Upper lobe of left lung (tissue), 6 donors: ENCODE results near the gene RUNX1. TPM values are rescaled to one million over a fixed set of nuclear protein-coding genes. Genes with fewer than 3 reads are reported as not detected.

ENCODE experiments used
- ATAC-seq, 2 donors: fragments of 200-7000 bp; cut with Tn5 transposase; one replicate each; pipeline ENCODE4 v1.9.1; 2022; ENCODE audit warnings: mild to moderate bottlenecking in 2 of 2, moderate library complexity in 2 of 2; ENCODE audit not compliant: low FRiP score in 2 of 2
- DNase-seq, 2 donors: peaks; one replicate each; pipeline ENCODE4 v3.0.0-alpha.2; 2019 to 2020
- H3K27ac ChIP-seq, 4 donors: fragments of 200-600 bp; sonication (generic); one replicate each; pipeline ENCODE4 v1.5.1; 2016 to 2019
- H3K27me3 ChIP-seq, 4 donors: fragments of 200-600 bp; sonication (generic); one replicate each; pipeline ENCODE4 v1.5.1; 2017 to 2019
- H3K36me3 ChIP-seq, 4 donors: fragments of 200-600 bp; sonication (generic); one replicate each; pipeline ENCODE4 v1.5.1; 2016 to 2019
- H3K4me1 ChIP-seq, 4 donors: fragments of 200-600 bp; sonication (generic); one replicate each; pipeline ENCODE4 v1.5.1; 2018 to 2019
- H3K4me3 ChIP-seq, 4 donors: fragments of 200-600 bp; sonication (generic); one replicate each; pipeline ENCODE4 v1.5.1; 2017 to 2019; ENCODE audit warnings: mild to moderate bottlenecking in 2 of 4, moderate library complexity in 1 of 4
- H3K9me3 ChIP-seq, 4 donors: fragments of 200-600 bp; sonication (generic); one replicate each; pipeline ENCODE4 v1.5.1; 2018 to 2019
- EP300 ChIP-seq, 4 donors: sonication (generic); formaldehyde crosslinking; IDR thresholded peaks; one replicate each; pipeline ENCODE4 v1.5.1; 2017; ENCODE audit warnings: antibody characterized with exemption in 4 of 4, control low read depth in 2 of 4
- POLR2A ChIP-seq, 4 donors: fragments of 450-650 bp; IDR thresholded peaks; one replicate each; pipeline ENCODE4 v1.5.1; 2016 to 2017; ENCODE audit warnings: antibody characterized with exemption in 4 of 4, mild to moderate bottlenecking in 2 of 4
- POLR2AphosphoS5 ChIP-seq, 2 donors: sonication (generic); formaldehyde crosslinking; IDR thresholded peaks; one replicate each; pipeline ENCODE4 v1.5.1; 2017; ENCODE audit warnings: antibody characterized with exemption in 2 of 2
- WGBS, 2 donors: methylation state at CpG; one replicate each; pipeline ENCODE4 v1.1.5; 2017 to 2018; 5-methylcytosine and 5-hydroxymethylcytosine counted together
- total RNA-seq, 6 donors: library from RNA; depleted of rRNA in 4 of 6; stranded (reverse); fragments of >200 nt in 4 of 6; gene quantifications; one replicate each; pipeline versions ENCODE4 v1.1.0 to v1.2.1, GENCODE V29; 2016 to 2021
- TF ChIP-seq, protein P1 (sequence below), 6 experiments: fragments of 450-650 bp in 4 of 6; fragments of 200-600 bp in 2 of 6; sonication (generic) in 2 of 6; IDR thresholded peaks; one replicate each; pipeline ENCODE4 v1.5.1; 2016 to 2019; ENCODE audit warnings: antibody characterized with exemption in 6 of 6
- donor health status: DM: no; HTN: no; CAD: no; lungs with moderate emphysema.
- donor health status: DM: no; HTN: yes; CAD: no; lungs with severe emphysema.

RUNX1 gene
- total RNA-seq, 6 donors from 2014 or later: 62.2 to 252 (median 98.2) TPM

DNA sequence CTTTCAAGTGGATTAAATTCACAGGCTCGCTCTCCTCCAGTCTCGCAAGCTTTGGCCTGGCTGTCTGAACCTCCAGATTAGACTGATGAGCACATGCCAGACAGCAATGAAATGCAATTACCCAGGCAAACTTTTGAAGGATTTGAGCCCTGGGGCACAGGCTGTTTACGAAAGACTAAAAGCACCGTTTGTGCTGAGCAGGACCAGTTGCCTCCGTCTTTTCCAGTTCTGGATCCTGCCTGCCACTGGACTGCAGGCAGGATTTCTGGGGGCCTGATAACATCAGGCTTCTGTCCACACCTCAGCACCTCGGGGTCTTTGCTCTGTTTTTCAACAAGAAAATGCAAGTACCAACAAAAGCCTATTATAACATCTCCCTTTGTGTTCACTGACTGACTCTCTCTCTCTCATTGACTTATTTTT is 234.6 kb downstream of the RUNX1 start:
- Histone ChIP-seq H3K27me3 (no peaks in the 10 kb centered on the region), H3K4me3 (no peak overlapping the region), H3K27ac (no peak overlapping the region), H3K4me1 (peaks cover 0 to 17% (median 5%) of the 10 kb centered on the region in 4 donors), H3K36me3 (peaks cover 0 to 24% (median 8%) of the 10 kb centered on the region in 4 donors), H3K9me3 (no peaks in the 10 kb centered on the region)
- no peak for ATAC-seq
- 74 to 80% methylated on average over 6 of the region's 6 CpGs for WGBS, 2 donors
- DNase-seq: no peak
- TF ChIP-seq EP300 (IDR thresholded peaks at IDR 0.05) (no peak), POLR2A (IDR thresholded peaks at IDR 0.05) (no peak), POLR2AphosphoS5 (IDR thresholded peaks at IDR 0.05) (no peak)
- TF ChIP-seq, protein P1, sequence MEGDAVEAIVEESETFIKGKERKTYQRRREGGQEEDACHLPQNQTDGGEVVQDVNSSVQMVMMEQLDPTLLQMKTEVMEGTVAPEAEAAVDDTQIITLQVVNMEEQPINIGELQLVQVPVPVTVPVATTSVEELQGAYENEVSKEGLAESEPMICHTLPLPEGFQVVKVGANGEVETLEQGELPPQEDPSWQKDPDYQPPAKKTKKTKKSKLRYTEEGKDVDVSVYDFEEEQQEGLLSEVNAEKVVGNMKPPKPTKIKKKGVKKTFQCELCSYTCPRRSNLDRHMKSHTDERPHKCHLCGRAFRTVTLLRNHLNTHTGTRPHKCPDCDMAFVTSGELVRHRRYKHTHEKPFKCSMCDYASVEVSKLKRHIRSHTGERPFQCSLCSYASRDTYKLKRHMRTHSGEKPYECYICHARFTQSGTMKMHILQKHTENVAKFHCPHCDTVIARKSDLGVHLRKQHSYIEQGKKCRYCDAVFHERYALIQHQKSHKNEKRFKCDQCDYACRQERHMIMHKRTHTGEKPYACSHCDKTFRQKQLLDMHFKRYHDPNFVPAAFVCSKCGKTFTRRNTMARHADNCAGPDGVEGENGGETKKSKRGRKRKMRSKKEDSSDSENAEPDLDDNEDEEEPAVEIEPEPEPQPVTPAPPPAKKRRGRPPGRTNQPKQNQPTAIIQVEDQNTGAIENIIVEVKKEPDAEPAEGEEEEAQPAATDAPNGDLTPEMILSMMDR (IDR thresholded peaks at IDR 0.05): no peak

DNA sequence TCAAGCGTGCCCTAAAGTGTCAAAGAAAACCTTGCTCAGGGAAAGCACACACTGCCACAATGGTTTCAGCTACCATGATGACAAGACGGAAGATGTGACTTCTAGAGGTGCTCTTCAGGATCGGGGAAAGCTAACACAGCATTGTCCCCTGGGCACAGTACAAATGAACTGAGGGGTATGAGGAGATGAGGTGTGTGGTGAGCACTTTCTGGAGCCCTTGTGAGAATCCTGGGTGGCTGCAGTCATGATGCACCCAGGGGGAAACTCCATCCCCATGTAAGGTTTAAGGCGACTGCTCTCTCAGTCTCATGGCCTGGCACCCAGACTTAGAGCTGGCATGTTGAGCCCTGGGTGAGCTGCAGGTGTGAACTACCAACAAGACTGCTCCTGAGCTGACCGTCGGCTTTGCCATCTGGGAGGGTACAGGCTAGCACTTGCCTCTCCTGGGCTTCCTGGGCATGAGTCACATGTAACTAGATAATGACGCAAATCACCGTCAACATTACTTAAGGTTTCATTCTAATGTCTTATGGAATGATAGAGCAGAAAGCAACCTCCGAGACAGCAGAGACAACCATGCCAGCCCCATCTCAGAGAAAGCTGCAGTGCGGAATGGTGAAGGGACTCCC is 235.7 kb downstream of the RUNX1 start:
- ATAC-seq: peak in 1 of 2 donors; percentile 18
- peaks cover 2 to 28% (median 12%) of the 10 kb centered on the region in 4 donors for H3K4me1 ChIP-seq
- WGBS, 2 donors: 84 to 87% methylated on average over 9 to 10 of the region's 10 CpGs

DNA sequence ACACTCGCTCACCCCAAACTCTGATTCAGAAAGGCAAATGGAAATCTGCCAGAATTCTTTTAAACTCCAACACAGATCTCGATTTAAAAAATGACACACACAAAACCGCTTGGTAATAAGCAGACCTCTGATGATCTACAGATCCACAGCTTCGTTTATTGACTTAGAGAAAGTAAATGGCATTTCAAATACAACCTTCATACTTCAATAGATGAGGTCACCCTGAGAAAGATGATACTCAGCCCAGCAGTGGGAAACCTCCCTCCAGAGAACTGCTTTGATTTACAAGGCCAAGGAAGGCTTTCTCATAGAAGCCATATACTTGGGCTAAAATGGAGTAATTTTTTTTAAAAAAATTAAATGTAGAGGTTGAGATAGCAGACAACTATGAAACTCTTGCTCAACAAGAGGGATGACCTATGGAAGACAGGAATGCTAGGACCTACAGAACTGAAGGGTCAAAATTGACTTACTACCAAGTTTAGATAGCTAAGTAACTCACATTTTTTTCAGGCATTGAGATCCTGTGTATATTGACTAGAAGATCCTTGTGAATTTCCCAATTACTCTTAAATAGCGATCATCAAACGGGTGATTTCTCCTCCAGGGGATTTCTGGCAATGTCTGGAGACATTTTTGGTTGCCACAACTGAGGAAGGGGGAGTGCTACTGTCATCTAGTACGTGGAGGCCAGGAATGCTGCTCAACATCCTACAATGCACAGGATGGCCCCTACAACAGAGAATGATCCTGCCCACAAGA is 236.4 kb downstream of the RUNX1 start:
- TF ChIP-seq, protein P1 (IDR thresholded peaks at IDR 0.05): no peak
- TF ChIP-seq POLR2AphosphoS5 (IDR thresholded peaks at IDR 0.05) (no peak), POLR2A (IDR thresholded peaks at IDR 0.05) (no peak), EP300 (IDR thresholded peaks at IDR 0.05) (no peak)
- WGBS, 2 donors: 80 to 82% methylated on average over 7 of the region's 7 CpGs
- H3K4me1 ChIP-seq: peaks cover 2 to 31% (median 13%) of the 10 kb centered on the region in 4 donors
- peak overlapping the region in 1 of 4 donors; percentile 31 for H3K27ac ChIP-seq
- DNase-seq (no peak), ATAC-seq (peak in 1 of 2 donors; percentile 32)
- no peaks in the 10 kb centered on the region for H3K27me3 ChIP-seq
- H3K4me3 ChIP-seq: no peak overlapping the region
- peaks cover 0 to 23% (median 10%) of the 10 kb centered on the region in 4 donors for H3K36me3 ChIP-seq
- no peaks in the 10 kb centered on the region for H3K9me3 ChIP-seq

More for the DNA sequence above, 235.7 kb downstream of the RUNX1 start:
- Histone ChIP-seq H3K9me3 (no peaks in the 10 kb centered on the region), H3K27ac (peak overlapping the region in 1 of 4 donors; percentile 31), H3K4me3 (no peak overlapping the region), H3K27me3 (no peaks in the 10 kb centered on the region), H3K36me3 (peaks cover 0 to 23% (median 8%) of the 10 kb centered on the region in 4 donors)
- TF ChIP-seq POLR2AphosphoS5 (IDR thresholded peaks at IDR 0.05) (no peak), EP300 (IDR thresholded peaks at IDR 0.05) (no peak), POLR2A (IDR thresholded peaks at IDR 0.05) (no peak)
- TF ChIP-seq, protein P1 (IDR thresholded peaks at IDR 0.05): no peak
- no peak for DNase-seq

DNA sequence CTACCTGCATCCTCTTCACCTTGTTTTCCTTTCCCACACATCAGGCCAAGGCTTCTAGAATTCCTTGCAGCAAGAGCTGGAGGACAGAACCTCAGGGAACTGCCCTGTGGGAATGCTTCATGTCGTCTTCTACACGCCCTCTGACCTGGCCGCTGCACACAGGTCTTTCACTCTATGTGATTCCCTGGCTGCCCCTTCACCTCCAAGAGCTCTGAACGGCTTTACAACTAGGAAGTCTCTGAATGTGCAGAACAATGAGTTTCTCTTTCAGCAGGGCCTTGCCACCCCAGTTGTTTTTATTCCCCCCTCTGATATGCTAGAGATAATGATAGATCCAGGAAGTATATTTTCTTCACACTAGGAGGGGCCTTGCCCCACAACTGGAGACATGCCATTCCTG is 237.7 kb downstream of the RUNX1 start:
- DNase-seq (no peak), ATAC-seq (no peak)
- TF ChIP-seq, protein P1 (IDR thresholded peaks at IDR 0.05): no peak
- no peak for TF ChIP-seq POLR2AphosphoS5 (IDR thresholded peaks at IDR 0.05)
- no peak for TF ChIP-seq POLR2A (IDR thresholded peaks at IDR 0.05)
- no peak for TF ChIP-seq EP300 (IDR thresholded peaks at IDR 0.05)
- whole genome bisulfite sequencing, 2 donors: 52 to 58% methylated on average over 4 of the region's 4 CpGs
- peaks cover 0 to 20% (median 6%) of the 10 kb centered on the region in 4 donors for H3K36me3 ChIP-seq
- H3K4me3 ChIP-seq: no peak overlapping the region
- H3K27me3 ChIP-seq: no peaks in the 10 kb centered on the region
- H3K9me3 ChIP-seq: no peaks in the 10 kb centered on the region
- H3K27ac ChIP-seq: no peak overlapping the region
- peaks cover 2 to 31% (median 17%) of the 10 kb centered on the region in 4 donors for H3K4me1 ChIP-seq
